ENCODE results near the gene IRX6. TPM values are rescaled to one million over a fixed set of nuclear protein-coding genes. Genes with fewer than 3 reads are reported as not detected.

The IRX6 gene
- total RNA-seq (ENCODE audit: low replicate concordance), result not detected in 2 replicates

- H3K4me2 ChIP-seq, result peak within 1 kb of the TSS; percentile 98
- Mint-ChIP-seq H3K27me3 (ENCODE audit: insufficient read depth, low read depth) (peaks cover 48% of the 10 kb centered on the region), H3K4me3 (peak within 1 kb of the TSS; percentile 78), H3K9me3 (peaks cover 3% of the 10 kb centered on the region), H3K27ac (no peak within 1 kb of the TSS), H3K4me1 (peaks cover 12% of the 10 kb centered on the region), H3K36me3 (no peaks in the 10 kb centered on the region)
- H3K27me3 ChIP-seq, result peaks cover 100% of the 10 kb centered on the region
- peaks cover 14% of the 10 kb centered on the region for H3F3A ChIP-seq (ENCODE audit: low read depth)
- H3K9ac ChIP-seq, result no peak within 1 kb of the TSS
- TF ChIP-seq EZH2 (IDR thresholded peaks at IDR 0.05), result peak; percentile 62
- TF ChIP-seq EZH2phosphoT487 (IDR thresholded peaks at IDR 0.05), result peak; percentile 24
- peak; percentile 88 for TF ChIP-seq CTCF (IDR thresholded peaks at IDR 0.05)
- no peaks in the 10 kb centered on the region for H3K36me3 ChIP-seq
- no peak within 1 kb of the TSS for H3K27ac ChIP-seq
- H3K4me3 ChIP-seq, result peak within 1 kb of the TSS; percentile 64
- no peaks in the 10 kb centered on the region for H3K79me2 ChIP-seq (ENCODE audit: low read depth)
- H4K20me1 ChIP-seq (ENCODE audit: low read depth), result peaks cover 20% of the 10 kb centered on the region
- H2AFZ ChIP-seq (replicated peaks), result peak within 1 kb of the TSS; percentile 87
- no peaks in the 10 kb centered on the region for H3K9me3 ChIP-seq (ENCODE audit: low read depth)
- DNase-seq (ENCODE audit: low spot score), result peak; percentile 84
- peaks cover 24% of the 10 kb centered on the region for H3K4me1 ChIP-seq
Measured at GRCh38 chr16:55323637-55324271, at the start of gene IRX6. TSS of gene IRX6 (plus strand) at chr16:55324203. CDS start at chr16:55325092, 889 bp downstream.

GRCh38 chr16:55274391-55274790 lies 49.6 kb upstream of the IRX6 start:
- H3K4me3 Mint-ChIP-seq, result no peak overlapping the region
- Histone ChIP-seq H3K4me3 (no peak overlapping the region), H2AFZ (replicated peaks) (no peak overlapping the region), H3K27me3 (no peaks in the 10 kb centered on the region), H3K9me3 (ENCODE audit: low read depth) (no peaks in the 10 kb centered on the region), H3K4me1 (no peaks in the 10 kb centered on the region), H3K36me3 (no peaks in the 10 kb centered on the region), H3K27ac (no peak overlapping the region), H4K20me1 (ENCODE audit: low read depth) (no peaks in the 10 kb centered on the region), H3F3A (ENCODE audit: low read depth) (no peaks in the 10 kb centered on the region), H3K4me2 (no peak overlapping the region), H3K79me2 (ENCODE audit: low read depth) (no peaks in the 10 kb centered on the region), H3K9ac (no peak overlapping the region)
- no peak for DNase-seq (ENCODE audit: low spot score)
- H3K27ac Mint-ChIP-seq, result no peak overlapping the region
- no peaks in the 10 kb centered on the region for H3K36me3 Mint-ChIP-seq
- H3K4me1 Mint-ChIP-seq, result peaks cover 21% of the 10 kb centered on the region
- no peaks in the 10 kb centered on the region for H3K9me3 Mint-ChIP-seq
- H3K27me3 Mint-ChIP-seq (ENCODE audit: insufficient read depth, low read depth), result peaks cover under 1% of the 10 kb centered on the region
- no peak for TF ChIP-seq EZH2 (IDR thresholded peaks at IDR 0.05)
- TF ChIP-seq CTCF (IDR thresholded peaks at IDR 0.05), result no peak
- no peak for TF ChIP-seq EZH2phosphoT487 (IDR thresholded peaks at IDR 0.05)

- H3K36me3 Mint-ChIP-seq, result no peaks in the 10 kb centered on the region
- Histone ChIP-seq H3K27ac (no peak overlapping the region), H3K4me3 (no peak overlapping the region), H3F3A (ENCODE audit: low read depth) (no peaks in the 10 kb centered on the region), H3K4me2 (no peak overlapping the region), H3K79me2 (ENCODE audit: low read depth) (no peaks in the 10 kb centered on the region), H3K9me3 (ENCODE audit: low read depth) (no peaks in the 10 kb centered on the region), H2AFZ (replicated peaks) (no peak overlapping the region), H3K27me3 (no peaks in the 10 kb centered on the region), H3K4me1 (no peaks in the 10 kb centered on the region), H3K9ac (no peak overlapping the region), H3K36me3 (no peaks in the 10 kb centered on the region), H4K20me1 (ENCODE audit: low read depth) (no peaks in the 10 kb centered on the region)
- H3K9me3 Mint-ChIP-seq, result no peaks in the 10 kb centered on the region
- H3K4me1 Mint-ChIP-seq, result peaks cover 21% of the 10 kb centered on the region
- H3K27ac Mint-ChIP-seq, result no peak overlapping the region
- H3K27me3 Mint-ChIP-seq (ENCODE audit: insufficient read depth, low read depth), result no peaks in the 10 kb centered on the region
- no peak for DNase-seq (ENCODE audit: low spot score)
- TF ChIP-seq EZH2phosphoT487 (IDR thresholded peaks at IDR 0.05) (no peak), EZH2 (IDR thresholded peaks at IDR 0.05) (no peak), CTCF (IDR thresholded peaks at IDR 0.05) (no peak)
- no peak overlapping the region for H3K4me3 Mint-ChIP-seq
Measured at GRCh38 chr16:55275167-55275566, 48.8 kb upstream of the IRX6 start.
